Activated B cell treated with CpG ODN at 0.5 μM for 24 hours (primary cell): Measurements from ENCODE around the gene MICALL2. TPM values are rescaled to one million over a fixed set of nuclear protein-coding genes. Genes with fewer than 3 reads are reported as not detected.

Source experiments
- ATAC-seq: fragments of 200-7000 bp; cut with Tn5 transposase; one replicate; pipeline ENCODE4 v1.10.0; 2021; ENCODE audit warnings: low read depth, mild to moderate bottlenecking, moderate library complexity
- CTCF ChIA-PET: fragments of 350-600 bp; sonication (Branson Sonifier 250); formaldehyde crosslinking; loops from one replicate; lab custom pipeline; 2021; ENCODE audit warnings: antibody characterized with exemption; lab: Charles Lee
- POLR2A ChIA-PET: fragments of 350-600 bp; sonication (Branson Sonifier 250); formaldehyde crosslinking; loops from one replicate; lab custom pipeline; 2021; ENCODE audit warnings: antibody characterized with exemption; lab: Charles Lee
- DNase-seq: peaks from one replicate; pipeline ENCODE4 v3.0.0; 2022
- H3K27ac Mint-ChIP-seq: one replicate; pipeline ENCODE4 v1.8.0; 2020; ENCODE audit warnings: mixed read lengths
- H3K27me3 Mint-ChIP-seq: one replicate; pipeline ENCODE4 v1.8.0; 2021; ENCODE audit warnings: mixed read lengths
- H3K36me3 Mint-ChIP-seq: one replicate; pipeline ENCODE4 v1.8.0; 2021; ENCODE audit warnings: low read depth, mixed read lengths
- H3K4me1 Mint-ChIP-seq: one replicate; pipeline ENCODE4 v1.8.0; 2021; ENCODE audit warnings: mixed read lengths
- H3K4me3 Mint-ChIP-seq: one replicate; pipeline ENCODE4 v1.8.0; 2020; ENCODE audit warnings: mild to moderate bottlenecking, mixed read lengths
- H3K9me3 Mint-ChIP-seq: one replicate; pipeline ENCODE4 v1.8.0; 2020; ENCODE audit warnings: mixed read lengths
- intact Hi-C: fragments of 100-400 bp; cut with micrococcal nuclease; formaldehyde crosslinking; loops from one replicate; pipeline ENCODE4 v1.15.1; 2024
- total RNA-seq: library from RNA; stranded (reverse); gene quantifications from 2 replicates; pipeline ENCODE4 v1.2.3, GENCODE V29; 2022
- TF ChIP-seq, protein P1 (sequence below): fragments of 200-600 bp; IDR thresholded peaks from one replicate; pipeline ENCODE4 v1.8.0; 2022; ENCODE audit warnings: antibody characterized with exemption, mild to moderate bottlenecking

MICALL2 gene
- total RNA-seq, 1 donor from 2014 or later: 0.55 TPM

- H3K27me3 Mint-ChIP-seq: peaks cover 27% of the 10 kb centered on the region
- intact Hi-C loops: no loop called here
- ChIA-PET POLR2A (no interaction called here), CTCF (no interaction called here)
- H3K4me3 Mint-ChIP-seq: no peak overlapping the region
- no peak overlapping the region for H3K27ac Mint-ChIP-seq
- no peaks in the 10 kb centered on the region for H3K36me3 Mint-ChIP-seq
- TF ChIP-seq, protein P1, sequence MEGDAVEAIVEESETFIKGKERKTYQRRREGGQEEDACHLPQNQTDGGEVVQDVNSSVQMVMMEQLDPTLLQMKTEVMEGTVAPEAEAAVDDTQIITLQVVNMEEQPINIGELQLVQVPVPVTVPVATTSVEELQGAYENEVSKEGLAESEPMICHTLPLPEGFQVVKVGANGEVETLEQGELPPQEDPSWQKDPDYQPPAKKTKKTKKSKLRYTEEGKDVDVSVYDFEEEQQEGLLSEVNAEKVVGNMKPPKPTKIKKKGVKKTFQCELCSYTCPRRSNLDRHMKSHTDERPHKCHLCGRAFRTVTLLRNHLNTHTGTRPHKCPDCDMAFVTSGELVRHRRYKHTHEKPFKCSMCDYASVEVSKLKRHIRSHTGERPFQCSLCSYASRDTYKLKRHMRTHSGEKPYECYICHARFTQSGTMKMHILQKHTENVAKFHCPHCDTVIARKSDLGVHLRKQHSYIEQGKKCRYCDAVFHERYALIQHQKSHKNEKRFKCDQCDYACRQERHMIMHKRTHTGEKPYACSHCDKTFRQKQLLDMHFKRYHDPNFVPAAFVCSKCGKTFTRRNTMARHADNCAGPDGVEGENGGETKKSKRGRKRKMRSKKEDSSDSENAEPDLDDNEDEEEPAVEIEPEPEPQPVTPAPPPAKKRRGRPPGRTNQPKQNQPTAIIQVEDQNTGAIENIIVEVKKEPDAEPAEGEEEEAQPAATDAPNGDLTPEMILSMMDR: no peak
- H3K4me1 Mint-ChIP-seq: no peaks in the 10 kb centered on the region
- DNase-seq: no peak
- peaks cover 4% of the 10 kb centered on the region for H3K9me3 Mint-ChIP-seq
- no peak for ATAC-seq
Observed at GRCh38 chr7:1397491-1398327, 61.6 kb downstream of the MICALL2 start.

- H3K4me1 Mint-ChIP-seq: no peaks in the 10 kb centered on the region
- no peaks in the 10 kb centered on the region for H3K36me3 Mint-ChIP-seq
- TF ChIP-seq, protein P1: no peak
- no peak overlapping the region for H3K27ac Mint-ChIP-seq
- ChIA-PET CTCF (no interaction called here), POLR2A (no interaction called here)
- intact Hi-C loops: no loop called here
- DNase-seq: no peak
- peaks cover 16% of the 10 kb centered on the region for H3K27me3 Mint-ChIP-seq
- ATAC-seq: no peak
- H3K4me3 Mint-ChIP-seq: no peak overlapping the region
- peaks cover 10% of the 10 kb centered on the region for H3K9me3 Mint-ChIP-seq
Observed at GRCh38 chr7:1396195-1396594, 63.1 kb downstream of the MICALL2 start.

DNA sequence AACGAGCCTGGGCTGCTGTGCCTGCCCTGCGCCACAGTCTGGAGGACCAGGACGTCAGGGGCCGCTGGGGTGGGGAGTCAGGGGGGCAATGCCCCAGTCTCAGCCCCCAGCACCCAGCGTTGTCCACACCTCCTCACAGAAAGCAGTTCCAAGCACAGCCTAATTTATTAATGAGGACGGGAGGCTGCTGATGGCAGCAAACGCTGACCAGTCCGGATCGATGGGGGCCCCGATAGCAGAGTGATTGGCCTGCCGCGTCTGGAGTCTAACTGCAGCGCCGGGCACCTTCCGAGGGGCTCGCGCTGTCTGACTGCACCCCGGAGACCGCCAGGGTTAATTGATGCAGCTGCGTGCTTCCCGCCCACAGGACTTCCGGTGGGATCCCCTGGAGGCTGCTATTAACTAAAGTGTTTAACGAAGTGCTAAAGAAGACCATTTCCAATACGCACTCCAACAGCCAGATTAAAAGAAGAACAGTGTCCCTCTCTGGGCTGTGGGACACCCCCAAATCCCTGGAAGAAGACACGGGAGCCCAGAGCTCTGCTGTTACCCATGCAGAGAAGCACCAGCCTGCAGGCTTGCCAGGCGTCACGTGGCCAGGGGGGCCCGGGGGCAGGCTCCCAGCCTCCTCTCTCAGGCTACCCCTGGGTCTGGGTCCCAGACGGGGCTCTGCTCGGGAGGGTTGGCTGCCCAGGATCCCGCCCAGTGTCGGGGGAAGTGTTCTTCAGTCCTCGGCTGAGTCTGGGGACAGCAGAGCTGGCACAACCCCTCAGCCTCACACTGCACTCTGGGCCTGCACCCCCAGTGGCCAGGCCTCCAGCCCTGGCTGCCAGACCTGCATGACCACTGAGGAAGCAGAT is 63.8 kb downstream of the MICALL2 start:
- TF ChIP-seq, protein P1: no peak
- CTCF ChIA-PET: no interaction called here
- no peaks in the 10 kb centered on the region for H3K36me3 Mint-ChIP-seq
- no peak overlapping the region for H3K27ac Mint-ChIP-seq
- ATAC-seq (no peak), DNase-seq (no peak)
- peaks cover 11% of the 10 kb centered on the region for H3K9me3 Mint-ChIP-seq
- POLR2A ChIA-PET: no interaction called here
- no peak overlapping the region for H3K4me3 Mint-ChIP-seq
- H3K27me3 Mint-ChIP-seq: peaks cover 10% of the 10 kb centered on the region
- no peaks in the 10 kb centered on the region for H3K4me1 Mint-ChIP-seq
- intact Hi-C loops: no loop called here

- TF ChIP-seq, protein P1: no peak
- Mint-ChIP-seq H3K4me1 (no peaks in the 10 kb centered on the region), H3K9me3 (peaks cover 11% of the 10 kb centered on the region), H3K36me3 (no peaks in the 10 kb centered on the region), H3K27ac (no peak overlapping the region), H3K27me3 (peaks cover 10% of the 10 kb centered on the region), H3K4me3 (no peak overlapping the region)
- no peak for ATAC-seq
- ChIA-PET CTCF (no interaction called here), POLR2A (no interaction called here)
- DNase-seq: no peak
- intact Hi-C loops: no loop called here
Observed at GRCh38 chr7:1394371-1394770, 64.9 kb downstream of the MICALL2 start.

- CTCF ChIA-PET: no interaction called here
- H3K36me3 Mint-ChIP-seq: no peaks in the 10 kb centered on the region
- H3K27me3 Mint-ChIP-seq: peaks cover 14% of the 10 kb centered on the region
- H3K4me1 Mint-ChIP-seq: no peaks in the 10 kb centered on the region
- no peak overlapping the region for H3K27ac Mint-ChIP-seq
- POLR2A ChIA-PET: no interaction called here
- no peak overlapping the region for H3K4me3 Mint-ChIP-seq
- TF ChIP-seq, protein P1: no peak
- intact Hi-C loops: no loop called here
- ATAC-seq: no peak
- peaks cover 11% of the 10 kb centered on the region for H3K9me3 Mint-ChIP-seq
- DNase-seq: no peak
Observed at GRCh38 chr7:1393421-1393820, 65.8 kb downstream of the MICALL2 start.
